BLaER1 (cell line): ENCODE data around the gene GALNTL6.

Experiments
- H3K27ac ChIP-seq: shearing (Covaris generic); formaldehyde crosslinking; 2 replicates; pipeline ENCODE4 v1.8.1; 2022
- H3K27me3 ChIP-seq: shearing (Covaris generic); formaldehyde crosslinking; 2 replicates; pipeline ENCODE4 v1.8.1; 2022
- H3K36me3 ChIP-seq: shearing (Covaris generic); formaldehyde crosslinking; 2 replicates; pipeline ENCODE4 v1.8.1; 2022
- H3K4me1 ChIP-seq: shearing (Covaris generic); formaldehyde crosslinking; 2 replicates; pipeline ENCODE4 v1.8.1; 2022
- H3K4me2 ChIP-seq: shearing (Covaris generic); formaldehyde crosslinking; 2 replicates; pipeline ENCODE4 v1.8.1; 2022
- H3K4me3 ChIP-seq: shearing (Covaris generic); formaldehyde crosslinking; 2 replicates; pipeline ENCODE4 v1.8.1; 2022
- H3K9ac ChIP-seq: shearing (Covaris generic); formaldehyde crosslinking; 2 replicates; pipeline ENCODE4 v1.8.1; 2022
- H3K9me3 ChIP-seq: shearing (Covaris generic); formaldehyde crosslinking; 2 replicates; pipeline ENCODE4 v1.8.1; 2022
- H4K20me1 ChIP-seq: shearing (Covaris generic); formaldehyde crosslinking; 2 replicates; pipeline ENCODE4 v1.8.1; 2022
- Cebpa-rat ChIP-seq: shearing (Covaris generic); IDR thresholded peaks from 2 replicates; pipeline ENCODE4 v1.8.1; 2022

The GALNTL6 gene

DNA sequence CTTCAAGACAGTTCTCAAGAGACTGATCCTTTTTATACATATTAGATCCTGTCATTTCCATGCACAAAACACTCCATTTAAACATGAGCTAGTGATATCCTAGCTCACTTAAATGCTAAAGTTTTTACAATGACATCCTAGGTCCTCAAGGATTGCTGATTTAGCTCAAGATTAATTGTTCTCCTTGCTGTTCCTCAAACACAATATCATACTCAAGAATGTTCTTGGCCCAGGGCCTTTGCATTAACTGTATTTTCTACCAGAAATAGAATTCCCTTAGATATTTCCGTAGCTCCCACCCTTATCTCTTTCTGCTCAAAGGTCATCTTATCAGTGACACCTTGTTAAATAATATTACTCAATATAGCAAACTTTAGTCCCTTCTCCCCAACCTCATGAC, 270.1 kb downstream of the GALNTL6 start:
- TF ChIP-seq Cebpa-rat: no peak
- Histone ChIP-seq H3K27me3 (no peaks in the 10 kb centered on the region), H3K4me1 (no peaks in the 10 kb centered on the region), H3K4me3 (no peak overlapping the region), H3K4me2 (no peak overlapping the region), H3K36me3 (no peaks in the 10 kb centered on the region), H3K27ac (no peak overlapping the region), H3K9ac (no peak overlapping the region), H3K9me3 (no peaks in the 10 kb centered on the region), H4K20me1 (no peaks in the 10 kb centered on the region)

DNA sequence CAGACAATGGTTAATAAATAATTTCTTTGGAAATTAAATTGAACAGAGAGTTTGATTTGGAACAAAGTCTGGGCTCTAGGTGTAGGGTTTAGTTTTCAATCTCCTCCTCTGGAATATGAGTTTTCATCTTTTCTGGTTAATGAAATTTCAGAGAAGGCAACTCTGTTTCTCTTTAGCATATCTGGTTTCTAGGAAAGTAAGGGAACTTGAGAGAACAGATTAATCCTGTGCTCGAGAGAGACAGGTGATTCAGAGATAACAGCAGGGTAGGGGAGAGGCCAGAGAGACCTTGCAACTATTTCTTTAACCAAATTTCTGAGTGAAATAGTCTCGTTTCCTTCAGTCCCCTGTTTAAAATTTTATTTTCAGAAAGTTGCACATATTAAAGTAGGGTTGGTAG, 275.4 kb downstream of the GALNTL6 start:
- Histone ChIP-seq H3K9ac (no peak overlapping the region), H3K36me3 (no peaks in the 10 kb centered on the region), H4K20me1 (no peaks in the 10 kb centered on the region), H3K27ac (no peak overlapping the region), H3K9me3 (no peaks in the 10 kb centered on the region), H3K4me2 (no peak overlapping the region), H3K4me1 (no peaks in the 10 kb centered on the region), H3K27me3 (no peaks in the 10 kb centered on the region), H3K4me3 (no peak overlapping the region)
- TF ChIP-seq Cebpa-rat: no peak

DNA sequence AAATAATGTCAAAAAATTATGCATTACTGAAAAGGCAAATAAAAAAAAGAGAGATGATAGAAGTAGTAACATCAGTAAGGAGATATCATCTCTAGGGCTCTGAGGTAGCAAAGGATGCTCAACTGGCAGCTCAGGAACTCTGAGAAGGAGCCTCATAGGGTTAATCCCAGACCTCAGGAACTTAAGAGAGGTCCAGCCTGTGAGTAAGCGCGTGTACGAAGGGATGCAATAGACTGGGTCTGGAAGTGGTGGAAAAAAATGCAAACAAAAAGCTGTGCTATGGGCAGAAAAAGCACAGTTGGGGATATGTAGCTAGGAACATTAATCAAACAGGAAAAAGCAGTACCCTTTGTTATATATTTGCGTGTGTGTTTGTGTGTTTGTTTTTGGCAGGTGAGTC, 282.0 kb downstream of the GALNTL6 start:
- Histone ChIP-seq H3K27me3 (no peaks in the 10 kb centered on the region), H3K9ac (no peak overlapping the region), H4K20me1 (no peaks in the 10 kb centered on the region), H3K36me3 (no peaks in the 10 kb centered on the region), H3K4me3 (no peak overlapping the region), H3K27ac (no peak overlapping the region), H3K4me2 (no peak overlapping the region), H3K9me3 (no peaks in the 10 kb centered on the region), H3K4me1 (no peaks in the 10 kb centered on the region)
- no peak for TF ChIP-seq Cebpa-rat

DNA sequence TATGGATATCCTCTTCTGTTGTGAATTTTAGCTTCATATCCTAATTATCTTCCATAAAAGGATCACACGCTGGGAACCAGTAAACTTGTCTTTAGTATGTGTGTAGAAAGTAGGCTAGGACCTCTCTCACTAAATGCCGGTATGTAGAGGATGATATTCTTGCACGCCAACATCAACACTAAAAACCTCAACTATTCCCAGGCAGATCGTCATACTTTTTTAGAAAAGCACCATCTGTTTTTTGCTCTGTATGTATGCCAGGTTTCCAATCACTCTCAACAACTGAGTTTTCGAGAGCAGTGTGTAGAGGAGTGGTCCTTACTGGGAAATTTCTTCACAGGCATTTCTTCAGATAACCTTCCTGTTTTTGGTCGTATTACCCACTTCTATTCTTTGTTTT, 283.6 kb downstream of the GALNTL6 start:
- no peak for TF ChIP-seq Cebpa-rat
- H3K27me3 ChIP-seq: no peaks in the 10 kb centered on the region
- no peaks in the 10 kb centered on the region for H3K9me3 ChIP-seq
- no peaks in the 10 kb centered on the region for H3K36me3 ChIP-seq
- no peak overlapping the region for H3K27ac ChIP-seq
- no peak overlapping the region for H3K4me2 ChIP-seq
- no peaks in the 10 kb centered on the region for H3K4me1 ChIP-seq
- H3K4me3 ChIP-seq: no peak overlapping the region
- no peaks in the 10 kb centered on the region for H4K20me1 ChIP-seq
- H3K9ac ChIP-seq: no peak overlapping the region

DNA sequence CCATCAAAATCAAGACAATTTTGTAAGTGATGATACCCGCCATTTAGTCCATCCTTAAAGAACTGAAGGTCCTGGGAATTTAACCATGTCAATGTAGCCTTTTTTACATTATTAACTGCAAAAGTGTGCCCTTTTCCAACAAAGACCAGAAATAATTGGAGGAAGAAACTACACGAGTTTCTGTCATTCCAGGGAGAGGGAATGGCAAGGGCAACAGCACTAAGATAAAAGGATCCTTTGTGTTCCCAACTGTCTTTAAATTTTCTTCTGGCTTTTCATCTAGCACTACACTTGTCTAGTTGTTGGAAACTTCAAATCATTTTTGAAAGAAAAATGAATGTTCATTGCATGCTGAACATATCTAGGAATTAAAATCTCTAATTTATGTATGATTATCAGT, 286.2 kb downstream of the GALNTL6 start:
- Histone ChIP-seq H3K9ac (no peak overlapping the region), H4K20me1 (no peaks in the 10 kb centered on the region), H3K27me3 (no peaks in the 10 kb centered on the region), H3K36me3 (no peaks in the 10 kb centered on the region), H3K9me3 (no peaks in the 10 kb centered on the region), H3K4me2 (no peak overlapping the region), H3K4me1 (no peaks in the 10 kb centered on the region), H3K27ac (no peak overlapping the region), H3K4me3 (no peak overlapping the region)
- no peak for TF ChIP-seq Cebpa-rat

DNA sequence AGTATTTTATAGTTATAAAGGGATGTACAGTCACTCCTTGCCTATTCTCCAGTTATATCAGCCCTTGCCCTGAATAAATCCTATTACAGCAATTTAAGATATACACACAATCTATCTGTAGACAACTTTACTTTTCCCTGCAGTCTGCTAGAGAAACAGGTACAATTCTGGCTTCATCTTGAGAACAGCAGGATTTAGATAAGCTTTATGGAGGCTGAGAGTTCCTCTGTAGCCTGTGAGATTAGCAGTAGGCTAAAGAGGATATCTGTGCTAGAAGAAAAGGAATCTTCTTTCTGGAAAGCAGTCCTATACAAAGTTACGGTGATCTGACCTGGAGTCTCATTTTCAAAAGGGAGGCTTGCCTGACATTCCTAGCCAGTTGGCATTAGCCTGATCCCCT, 290.3 kb downstream of the GALNTL6 start:
- H3K9ac ChIP-seq: no peak overlapping the region
- no peaks in the 10 kb centered on the region for H3K9me3 ChIP-seq
- TF ChIP-seq Cebpa-rat: no peak
- H4K20me1 ChIP-seq: no peaks in the 10 kb centered on the region
- H3K4me2 ChIP-seq: no peak overlapping the region
- H3K27me3 ChIP-seq: no peaks in the 10 kb centered on the region
- no peaks in the 10 kb centered on the region for H3K36me3 ChIP-seq
- no peak overlapping the region for H3K27ac ChIP-seq
- H3K4me3 ChIP-seq: no peak overlapping the region
- no peaks in the 10 kb centered on the region for H3K4me1 ChIP-seq

DNA sequence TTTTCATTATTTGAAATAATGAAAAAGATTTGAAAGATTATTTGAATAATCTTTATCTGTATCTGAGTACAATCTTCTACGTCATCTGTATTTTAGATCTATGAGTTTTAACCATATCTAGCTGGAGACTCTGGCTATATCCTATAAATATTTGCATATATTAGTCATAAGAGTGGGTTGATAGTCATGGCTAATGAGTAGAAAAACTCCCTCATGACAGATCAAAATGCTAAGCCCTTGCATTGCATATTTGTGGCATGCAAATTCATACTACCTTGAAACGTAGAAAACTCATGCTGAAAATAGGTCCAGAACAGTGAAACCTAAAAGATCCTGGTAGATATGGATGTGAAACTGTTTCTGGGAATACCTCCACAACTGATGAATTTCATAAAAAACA, 291.3 kb downstream of the GALNTL6 start:
- Histone ChIP-seq H3K27ac (no peak overlapping the region), H3K27me3 (no peaks in the 10 kb centered on the region), H3K4me2 (no peak overlapping the region), H3K36me3 (no peaks in the 10 kb centered on the region), H3K9me3 (no peaks in the 10 kb centered on the region), H4K20me1 (no peaks in the 10 kb centered on the region), H3K4me3 (no peak overlapping the region), H3K9ac (no peak overlapping the region), H3K4me1 (no peaks in the 10 kb centered on the region)
- no peak for TF ChIP-seq Cebpa-rat

DNA sequence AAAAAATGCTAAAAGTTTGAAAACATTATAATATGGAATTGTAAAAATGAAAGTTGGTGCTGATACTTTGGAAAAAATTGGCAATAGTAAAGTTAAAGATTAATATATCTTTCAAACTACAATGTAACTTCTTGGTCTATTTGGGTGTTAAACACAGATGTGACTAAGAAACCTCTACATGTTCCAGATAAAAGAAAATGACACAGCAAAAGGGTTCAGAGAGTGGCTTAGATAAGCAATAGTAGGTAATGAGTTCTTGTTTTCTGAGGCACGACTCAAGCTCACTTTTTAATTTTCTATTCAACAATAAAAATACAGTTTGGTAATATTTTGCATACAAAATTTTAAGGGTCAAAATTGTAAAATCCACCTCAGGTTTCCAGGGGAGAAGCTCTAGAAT, 292.7 kb downstream of the GALNTL6 start:
- H3K9me3 ChIP-seq: no peaks in the 10 kb centered on the region
- H3K27me3 ChIP-seq: no peaks in the 10 kb centered on the region
- H3K9ac ChIP-seq: no peak overlapping the region
- H3K4me3 ChIP-seq: no peak overlapping the region
- H3K4me1 ChIP-seq: no peaks in the 10 kb centered on the region
- H3K27ac ChIP-seq: no peak overlapping the region
- TF ChIP-seq Cebpa-rat: no peak
- no peaks in the 10 kb centered on the region for H4K20me1 ChIP-seq
- H3K4me2 ChIP-seq: no peak overlapping the region
- no peaks in the 10 kb centered on the region for H3K36me3 ChIP-seq

DNA sequence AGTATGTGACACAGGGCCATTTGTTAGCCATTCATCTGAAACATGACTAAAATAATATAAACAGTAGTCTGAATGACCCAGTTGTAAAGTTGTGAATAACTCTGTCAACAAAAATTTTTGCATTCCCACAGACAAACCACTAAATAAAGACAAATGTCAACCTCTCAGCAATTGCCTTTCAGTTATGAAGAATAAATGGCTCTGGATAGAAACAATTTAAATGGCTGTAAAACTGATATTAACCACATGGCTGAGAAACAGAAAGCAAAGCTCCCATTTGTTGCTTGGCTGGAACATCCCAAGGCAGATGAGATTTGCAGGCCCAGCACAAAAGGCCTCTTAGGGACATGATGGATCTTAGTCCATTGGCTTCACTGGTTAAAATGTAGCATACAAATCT, 296.3 kb downstream of the GALNTL6 start:
- H3K9me3 ChIP-seq: no peaks in the 10 kb centered on the region
- no peak overlapping the region for H3K4me2 ChIP-seq
- no peaks in the 10 kb centered on the region for H3K36me3 ChIP-seq
- no peaks in the 10 kb centered on the region for H3K27me3 ChIP-seq
- H3K4me1 ChIP-seq: no peaks in the 10 kb centered on the region
- H3K27ac ChIP-seq: no peak overlapping the region
- H4K20me1 ChIP-seq: no peaks in the 10 kb centered on the region
- TF ChIP-seq Cebpa-rat: no peak
- H3K4me3 ChIP-seq: no peak overlapping the region
- H3K9ac ChIP-seq: no peak overlapping the region

DNA sequence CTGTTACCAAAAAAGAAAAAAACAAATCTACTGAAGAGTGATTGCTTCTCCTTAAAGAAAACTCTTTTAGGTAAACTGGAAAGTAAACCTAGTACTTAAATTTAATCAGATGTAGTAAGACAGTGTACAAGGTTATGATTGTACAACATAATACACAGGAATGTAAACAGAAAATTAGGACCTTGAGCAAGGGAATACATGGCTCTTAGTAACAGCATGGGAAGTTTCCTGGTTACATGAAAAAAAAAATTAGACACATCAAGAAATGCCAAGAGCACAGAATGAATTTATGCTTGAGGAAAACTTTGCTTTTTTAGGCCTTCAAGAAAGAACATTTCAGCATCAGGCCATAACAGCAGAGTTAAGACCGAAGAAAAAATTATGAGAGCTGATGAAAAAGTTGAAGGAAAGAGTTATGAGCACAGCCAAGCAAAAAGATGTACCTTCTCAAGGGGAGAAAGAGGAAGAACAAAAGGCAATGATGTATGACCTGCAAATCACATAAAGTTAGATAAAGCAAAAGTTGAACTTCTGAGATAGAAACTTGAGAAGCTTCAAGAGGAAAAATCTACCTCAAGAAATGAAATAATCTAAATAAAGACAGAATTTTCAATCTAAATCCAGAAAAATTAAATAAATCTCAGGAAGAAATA, 311.6 kb downstream of the GALNTL6 start:
- no peak overlapping the region for H3K4me3 ChIP-seq
- H3K27ac ChIP-seq: no peak overlapping the region
- no peak overlapping the region for H3K9ac ChIP-seq
- no peak overlapping the region for H3K4me2 ChIP-seq
- no peaks in the 10 kb centered on the region for H3K9me3 ChIP-seq
- no peaks in the 10 kb centered on the region for H3K36me3 ChIP-seq
- TF ChIP-seq Cebpa-rat: no peak
- H3K4me1 ChIP-seq: no peaks in the 10 kb centered on the region
- no peaks in the 10 kb centered on the region for H3K27me3 ChIP-seq
- no peaks in the 10 kb centered on the region for H4K20me1 ChIP-seq

DNA sequence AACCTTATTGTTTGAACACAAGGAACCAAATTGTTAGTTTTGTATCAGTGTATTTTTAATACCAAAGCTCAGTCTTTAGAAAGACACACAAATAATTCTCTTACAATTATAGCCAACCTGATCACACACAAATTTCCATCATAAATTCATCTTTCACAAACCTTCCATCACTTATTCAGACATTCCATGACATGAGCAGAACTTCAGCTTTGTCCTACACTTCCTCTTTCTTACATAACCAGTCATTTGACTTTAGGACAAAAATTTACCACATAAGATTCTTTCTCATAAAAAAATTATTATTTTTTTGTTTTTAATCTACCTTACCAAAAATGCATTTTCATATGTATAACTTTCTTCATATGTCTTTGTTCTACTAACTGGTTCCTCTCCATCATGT, 312.2 kb downstream of the GALNTL6 start:
- Histone ChIP-seq H3K4me1 (no peaks in the 10 kb centered on the region), H3K4me3 (no peak overlapping the region), H4K20me1 (no peaks in the 10 kb centered on the region), H3K9me3 (no peaks in the 10 kb centered on the region), H3K27ac (no peak overlapping the region), H3K36me3 (no peaks in the 10 kb centered on the region), H3K9ac (no peak overlapping the region), H3K27me3 (no peaks in the 10 kb centered on the region), H3K4me2 (no peak overlapping the region)
- no peak for TF ChIP-seq Cebpa-rat
